SK-N-SH treated with all-trans-retinoic acid at 6 μM for 48 hours (cell line): Measurements from ENCODE around the gene GSN.

Experiments
- PATZ1 ChIP-seq: fragments of 250-450 bp; sonication (Bioruptor Pico); IDR thresholded peaks from 2 replicates; pipeline ENCODE4 v1.8.0; 2020; ENCODE audit warnings: mild to moderate bottlenecking, moderate library complexity, borderline replicate concordance
- TCF4 ChIP-seq: fragments of 250-450 bp; sonication (Bioruptor Pico); IDR thresholded peaks from 2 replicates; pipeline ENCODE4 v1.8.0; 2021; ENCODE audit warnings: mild to moderate bottlenecking, moderate library complexity, borderline replicate concordance
- ZFP30 ChIP-seq: fragments of 450-650 bp; formaldehyde crosslinking; IDR thresholded peaks from 2 replicates; pipeline ENCODE4 v1.5.0; 2022; ENCODE audit warnings: mild to moderate bottlenecking, moderate library complexity

GRCh38 chr9:121253821-121254501 lies 14.0 kb upstream of the GSN start:
- TF ChIP-seq PATZ1 (no peak), TCF4 (CRISPR knock-in tag) (no peak), ZFP30 (CRISPR knock-in tag) (no peak)
